ENCODE measurements around the gene HOXB6.

The HOXB6 gene

GRCh38 chr17:48593840-48594537, 10.8 kb downstream of the HOXB6 start:
- FAIRE-seq, result no peak

- no peak for FAIRE-seq
Measured at GRCh38 chr17:48593126-48593829, 11.5 kb downstream of the HOXB6 start, which contains the start of gene HOXB5. TSS of gene HOXB5 (minus strand) at chr17:48593779. CDS start at chr17:48593682, 97 bp downstream.

GRCh38 chr17:48592577-48592976, 12.2 kb downstream of the HOXB6 start:
- FAIRE-seq, result no peak

GRCh38 chr17:48592057-48592514, 12.7 kb downstream of the HOXB6 start:
- FAIRE-seq, result no peak

- FAIRE-seq, result no peak
Measured at GRCh38 chr17:48591255-48592056, 13.3 kb downstream of the HOXB6 start.

DNA sequence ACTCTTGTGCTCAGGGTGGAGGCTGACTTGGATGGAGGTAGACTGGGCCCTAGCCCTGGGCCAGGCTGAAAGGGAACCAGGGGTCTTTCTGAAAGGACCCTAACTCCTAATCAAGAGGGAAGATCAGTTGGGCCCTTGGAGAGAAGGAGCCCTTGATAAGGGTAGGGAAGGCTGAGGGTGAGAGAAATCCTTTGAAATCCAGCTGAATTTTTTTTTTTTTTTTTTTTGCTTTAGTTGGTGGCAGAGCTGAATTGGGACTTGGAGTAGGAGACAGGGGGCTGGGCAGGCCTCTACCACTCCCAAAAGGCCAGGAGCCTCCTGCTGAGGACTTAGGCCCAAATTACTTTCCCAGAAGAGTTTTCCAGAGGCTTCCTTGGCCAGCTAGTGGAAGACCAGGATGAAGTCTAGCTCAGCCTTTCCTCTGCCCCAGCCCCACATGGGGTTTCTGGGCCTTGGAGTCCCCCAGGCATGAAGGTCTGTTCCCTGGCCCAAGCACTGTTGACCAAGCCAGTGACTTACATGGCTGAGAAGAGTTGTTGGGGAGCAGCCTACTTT, 14.1 kb downstream of the HOXB6 start:
- FAIRE-seq, result no peak

DNA sequence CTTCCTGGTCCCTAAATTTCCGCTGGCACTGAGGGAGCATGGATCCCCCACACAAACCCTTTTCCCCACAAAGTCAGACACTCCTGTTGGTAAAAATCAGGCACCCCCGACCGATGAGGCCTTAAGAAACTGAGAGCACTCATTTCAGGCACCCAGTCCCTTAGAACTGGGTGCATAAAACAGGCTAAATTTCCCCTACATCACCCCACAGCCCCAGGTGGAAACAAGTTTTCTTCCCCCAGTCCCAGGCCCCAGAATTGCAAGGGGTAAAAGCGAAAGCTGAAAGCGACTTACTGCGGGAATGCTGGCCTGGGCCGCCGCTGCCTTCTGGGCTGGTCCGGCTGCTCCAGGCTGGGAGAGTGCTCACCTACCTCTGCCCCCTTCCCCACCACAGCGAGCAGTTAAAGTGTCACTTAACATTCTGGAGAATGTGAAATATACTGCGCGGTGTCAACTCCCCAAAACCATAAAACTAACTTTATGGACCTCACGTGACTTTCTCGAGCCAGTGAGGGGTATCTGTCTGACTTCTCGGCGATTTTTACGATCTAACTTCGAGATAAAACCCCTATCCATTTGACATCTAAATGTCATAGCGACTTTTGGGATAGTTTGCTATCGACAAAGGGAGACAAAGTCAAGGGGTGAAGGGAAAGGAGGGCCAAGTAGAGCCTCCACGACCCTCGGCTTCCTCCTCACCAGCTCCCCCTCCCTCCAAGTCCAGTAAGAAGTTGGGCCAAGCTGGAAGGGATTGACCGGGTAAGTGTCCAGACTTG, 14.8 kb downstream of the HOXB6 start, which contains the start of gene HOXB3:
TSS of gene HOXB3 (minus strand) at position 411 of the 776 bp plus-strand sequence. CDS start 37,767 bp downstream, outside the sequence.
- no peak for FAIRE-seq

GRCh38 chr17:48589060-48589830, 15.5 kb downstream of the HOXB6 start:
- no peak for FAIRE-seq

DNA sequence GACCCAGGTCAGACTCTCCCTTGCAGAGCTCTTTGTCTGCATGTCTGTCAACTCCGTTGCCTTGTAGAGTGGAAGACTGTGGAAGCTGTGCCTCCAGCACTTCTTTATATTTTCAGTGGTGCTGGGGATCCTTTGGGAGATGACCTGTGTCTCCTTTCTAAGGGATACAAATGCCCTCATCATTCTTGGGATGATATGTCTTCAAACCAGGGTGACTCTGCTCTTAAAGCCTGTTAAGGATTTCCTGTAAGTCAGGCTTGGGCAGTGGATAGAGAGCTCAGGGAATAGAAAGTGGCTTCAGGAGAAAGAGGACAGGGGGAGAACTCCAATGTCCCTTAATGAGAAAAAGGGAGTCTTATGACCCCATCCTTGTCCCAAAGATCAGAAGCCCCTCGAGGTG, 16.3 kb downstream of the HOXB6 start:
- FAIRE-seq, result no peak

DNA sequence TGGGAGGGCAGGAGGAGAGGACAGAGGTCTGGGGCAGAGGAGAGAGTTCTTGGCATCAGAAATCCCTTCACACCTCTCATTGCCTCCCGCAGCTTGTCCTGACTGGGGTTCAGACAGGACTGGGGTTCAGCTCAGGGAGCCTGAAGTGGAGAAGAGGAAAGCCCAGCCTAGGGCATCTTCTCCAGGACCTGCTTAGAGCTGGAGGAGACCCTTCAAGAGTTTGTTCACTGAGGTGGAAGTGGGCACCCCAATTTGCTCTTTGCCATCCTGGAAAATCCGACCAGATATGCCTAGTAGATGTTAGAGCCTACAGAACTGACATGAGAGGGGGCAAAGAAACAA, 16.7 kb downstream of the HOXB6 start:
- FAIRE-seq, result no peak

GRCh38 chr17:48587276-48588073, 17.3 kb downstream of the HOXB6 start:
- FAIRE-seq, result no peak

DNA sequence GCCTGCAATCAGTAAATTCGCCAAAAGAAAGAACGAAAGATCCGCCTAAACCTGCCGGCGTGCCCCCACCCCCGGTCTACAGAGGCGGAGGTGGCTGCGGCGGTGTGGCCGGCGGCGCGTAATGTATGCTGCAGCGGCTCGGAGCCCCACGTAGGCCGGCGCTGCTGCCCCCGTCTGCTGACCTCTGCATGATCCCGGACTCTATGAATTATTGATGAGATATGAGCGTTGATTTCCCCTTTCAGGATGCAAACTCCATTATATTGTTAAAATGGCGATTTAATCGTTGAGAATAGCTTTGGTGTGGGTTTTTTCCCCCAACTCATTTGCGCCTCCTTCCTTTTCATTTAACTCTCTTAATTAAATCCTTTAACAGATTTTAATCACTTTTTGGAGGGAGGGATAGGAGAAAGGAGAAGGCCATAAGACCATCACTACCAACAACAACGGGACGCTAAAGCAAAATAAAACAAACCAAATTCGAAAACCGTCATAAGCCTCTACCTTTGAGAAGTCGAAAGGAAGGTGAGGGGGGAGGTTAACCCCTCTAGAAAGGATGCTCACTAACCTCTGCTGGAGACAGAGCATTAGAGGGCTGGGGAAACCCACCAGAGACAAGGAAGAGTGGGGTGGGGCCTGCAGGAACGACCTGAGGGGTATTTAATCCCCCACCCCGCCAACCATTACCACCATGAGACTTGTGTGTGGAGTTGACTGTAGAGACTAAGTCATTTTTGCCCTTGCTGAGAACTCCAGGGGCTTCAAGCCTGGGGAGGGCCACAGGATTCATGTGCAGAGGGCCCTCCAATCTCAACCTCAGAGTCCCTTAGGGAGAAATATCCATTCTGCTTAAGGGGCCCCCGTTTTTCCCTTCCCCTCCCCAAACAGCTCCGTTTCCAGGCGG, 18.2 kb downstream of the HOXB6 start:
- FAIRE-seq, result no peak

DNA sequence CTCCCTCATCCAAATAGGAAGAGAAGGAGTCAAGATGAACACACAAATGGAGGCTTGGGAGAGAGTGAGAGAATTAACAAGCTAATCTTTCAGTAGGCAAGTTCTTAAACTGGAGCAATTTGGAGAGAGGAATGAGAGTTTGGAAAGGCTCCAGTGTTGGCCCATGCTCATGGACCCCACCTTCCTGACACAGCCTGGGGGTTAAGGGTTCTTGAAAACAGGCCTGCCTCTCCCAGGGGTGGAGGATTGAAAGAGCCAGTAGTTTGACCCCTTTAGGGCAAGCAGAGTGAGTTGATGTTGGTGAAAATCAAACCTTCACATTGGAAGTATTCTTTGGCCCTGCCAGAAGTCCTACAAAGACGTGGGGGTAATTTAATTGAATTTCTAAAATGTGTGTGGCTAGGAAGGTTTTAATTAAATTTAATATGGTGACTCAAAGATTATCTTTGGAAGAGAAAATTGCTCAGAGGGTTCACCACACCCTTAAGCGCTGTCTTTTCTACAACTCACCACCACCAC, 20.5 kb downstream of the HOXB6 start:
- FAIRE-seq, result no peak

- no peak for FAIRE-seq
Measured at GRCh38 chr17:48583708-48584222, 21.0 kb downstream of the HOXB6 start.

GRCh38 chr17:48582750-48583069, 22.1 kb downstream of the HOXB6 start:
- no peak for FAIRE-seq

- FAIRE-seq, result no peak
Measured at GRCh38 chr17:48579760-48580554, 24.8 kb downstream of the HOXB6 start.

- no peak for FAIRE-seq
Measured at GRCh38 chr17:48579471-48579759, 25.4 kb downstream of the HOXB6 start.

GRCh38 chr17:48578616-48579470, 25.9 kb downstream of the HOXB6 start:
- FAIRE-seq, result no peak

Measured in A204.1 (cell line).